Globus pallidus (tissue), 1 donor: ENCODE measurements around the gene POLR2E.
A peak's percentile ranks its signal among the peaks of the same experiment; 100 is the strongest.

Source experiments
- DNase-seq: peaks from one replicate; pipeline ENCODE4 v3.0.0-alpha.2; 2015; ENCODE audit warnings: low spot score

POLR2E gene

GRCh38 chr19:1079566-1080111, 15.5 kb downstream of the POLR2E start:
- no peak for DNase-seq

DNA sequence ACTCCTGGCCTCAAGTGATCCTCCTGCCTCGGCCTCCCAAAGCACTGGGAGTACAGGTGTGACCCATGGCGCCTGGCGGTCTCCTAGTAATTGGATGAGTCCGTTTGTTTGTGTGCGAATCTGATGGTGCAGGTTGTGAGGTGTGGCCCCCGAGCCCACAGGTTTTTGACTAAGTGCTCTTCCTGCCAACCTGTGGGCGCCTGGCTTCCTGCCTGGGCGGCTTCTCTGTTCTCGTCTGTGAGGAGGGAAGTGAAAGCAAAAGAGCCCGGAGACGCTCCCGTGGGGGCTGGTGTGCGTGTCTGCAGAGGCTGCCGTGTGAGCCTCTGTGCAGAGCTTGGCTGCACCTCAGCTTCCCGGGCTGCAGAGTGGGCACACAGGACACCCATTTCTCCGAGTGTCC, 18.2 kb downstream of the POLR2E start:
- DNase-seq = peak; percentile 57

DNA sequence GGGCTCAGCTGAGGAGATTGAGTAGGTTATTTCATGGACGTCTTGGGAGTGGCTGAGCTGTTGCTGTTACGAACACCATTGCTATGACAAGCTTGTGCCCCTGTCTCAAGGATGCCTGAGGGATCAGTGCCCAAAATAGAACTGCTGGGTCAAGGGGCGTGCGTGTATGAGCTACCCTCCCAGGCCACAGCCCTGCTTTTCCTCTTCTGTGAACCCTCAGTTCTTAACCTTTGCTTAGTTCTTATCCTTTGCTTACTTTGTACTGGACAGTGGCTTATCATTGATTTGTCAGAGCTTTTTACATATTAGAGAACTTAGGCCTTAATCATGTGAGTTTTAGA, 19.2 kb downstream of the POLR2E start:
- DNase-seq = no peak

DNA sequence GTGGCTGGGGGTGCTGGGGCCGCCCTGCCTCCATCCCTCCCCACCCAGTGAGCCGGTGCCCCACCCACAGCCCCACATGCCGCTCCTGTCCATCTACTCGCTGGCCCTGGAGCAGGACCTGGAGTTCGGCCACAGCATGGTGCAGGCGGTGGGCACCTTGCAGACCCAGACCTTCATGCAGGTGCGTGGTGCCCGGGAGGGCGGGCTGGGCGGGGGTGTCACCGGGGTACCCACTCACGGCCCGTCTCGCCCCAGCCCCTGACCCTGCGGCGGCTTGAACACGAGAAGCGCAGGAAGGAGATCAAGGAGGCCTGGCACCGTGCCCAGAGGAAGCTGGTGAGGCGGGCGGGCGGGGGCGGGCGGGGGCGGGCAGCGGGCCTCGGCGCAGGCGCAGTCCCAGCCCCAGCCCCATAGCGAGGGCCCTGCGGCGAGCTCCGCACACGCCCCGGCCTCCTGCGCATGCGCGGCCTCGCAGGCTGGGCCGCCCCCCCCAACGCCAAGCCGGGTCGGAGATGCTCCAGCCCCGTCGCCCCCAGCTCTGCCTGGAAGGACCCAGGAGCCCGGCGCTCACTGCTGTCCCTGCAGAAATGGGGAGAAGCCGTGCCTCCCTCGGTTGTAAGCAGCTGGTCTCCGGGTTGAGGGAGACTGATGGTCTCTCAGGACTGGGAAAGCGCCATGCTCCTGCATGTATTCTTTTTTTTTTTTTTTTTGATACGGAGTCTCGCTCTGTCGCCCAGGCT, 20.5 kb downstream of the POLR2E start:
- DNase-seq = no peak

GRCh38 chr19:1073956-1074517, 21.1 kb downstream of the POLR2E start:
- DNase-seq = no peak

GRCh38 chr19:1073063-1073955, 21.9 kb downstream of the POLR2E start:
- DNase-seq = no peak

- DNase-seq = no peak
Observed at GRCh38 chr19:1072371-1073015, 22.7 kb downstream of the POLR2E start.

GRCh38 chr19:1070931-1071791, 24.0 kb downstream of the POLR2E start:
- no peak for DNase-seq

DNA sequence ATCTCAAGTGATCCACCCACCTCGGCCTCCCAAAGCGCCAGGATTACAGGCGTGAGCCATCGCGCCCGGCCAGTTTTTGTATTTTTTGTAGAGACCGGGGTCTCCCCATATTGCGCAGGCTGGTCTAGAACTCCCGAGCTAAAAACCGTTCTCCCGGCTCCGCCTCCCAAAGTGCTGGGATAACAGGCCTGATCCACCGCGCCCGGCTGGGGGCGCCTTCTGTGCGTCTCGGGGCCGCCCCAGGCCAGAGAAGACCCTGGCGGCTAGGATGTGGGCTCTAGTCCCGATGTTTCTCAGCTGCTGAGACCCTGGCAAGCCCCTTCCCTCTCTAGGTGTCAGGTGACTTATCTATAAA, 24.6 kb downstream of the POLR2E start:
- DNase-seq = no peak

GRCh38 chr19:1069009-1069779, 26.0 kb downstream of the POLR2E start:
- peak; percentile 47 for DNase-seq

DNA sequence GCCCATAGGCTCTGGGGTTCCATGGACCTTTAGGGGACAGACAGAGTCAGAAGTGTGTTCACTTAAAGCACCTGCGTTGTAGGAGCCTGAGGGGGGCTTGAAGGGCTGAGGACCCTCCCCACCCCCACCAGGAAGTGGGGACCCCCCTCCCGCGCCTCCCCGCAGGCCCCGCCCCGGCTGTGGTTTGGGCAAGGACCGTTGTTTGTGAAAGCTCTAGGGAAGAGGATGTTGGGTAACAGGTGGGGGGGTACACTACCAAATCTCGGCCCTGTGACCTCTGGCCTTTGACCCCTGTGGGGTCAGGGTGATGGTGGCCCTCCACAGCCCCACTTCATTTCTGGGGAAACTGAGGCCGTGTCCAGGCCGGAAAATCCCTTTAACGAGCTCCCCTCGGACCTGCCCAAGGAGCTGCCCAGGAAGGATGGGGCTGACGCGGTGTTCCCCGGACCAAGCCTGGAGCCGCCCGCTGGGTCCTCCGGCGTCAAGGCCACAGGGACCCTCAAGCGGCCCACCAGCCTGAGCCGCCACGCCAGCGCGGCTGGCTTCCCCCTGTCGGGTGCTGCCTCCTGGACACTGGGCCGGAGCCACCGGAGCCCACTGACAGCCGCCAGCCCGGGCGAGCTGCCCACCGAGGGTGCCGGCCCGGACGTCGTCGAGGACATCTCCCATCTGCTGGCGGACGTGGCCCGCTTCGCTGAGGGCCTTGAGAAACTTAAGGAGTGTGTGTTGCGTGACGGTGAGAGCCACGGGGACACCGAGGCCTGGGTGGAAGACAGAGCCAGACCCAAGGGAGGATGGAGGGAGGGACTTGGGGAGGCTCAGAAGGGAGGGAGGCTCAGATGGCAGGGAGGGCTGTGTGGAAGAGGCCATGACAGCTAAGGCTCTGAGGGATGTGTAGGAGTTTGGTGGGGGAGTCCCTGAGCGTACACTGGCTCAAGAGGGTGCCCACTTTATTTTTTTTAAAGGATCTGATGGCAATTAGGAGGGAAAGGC, 26.9 kb downstream of the POLR2E start:
- no peak for DNase-seq

DNA sequence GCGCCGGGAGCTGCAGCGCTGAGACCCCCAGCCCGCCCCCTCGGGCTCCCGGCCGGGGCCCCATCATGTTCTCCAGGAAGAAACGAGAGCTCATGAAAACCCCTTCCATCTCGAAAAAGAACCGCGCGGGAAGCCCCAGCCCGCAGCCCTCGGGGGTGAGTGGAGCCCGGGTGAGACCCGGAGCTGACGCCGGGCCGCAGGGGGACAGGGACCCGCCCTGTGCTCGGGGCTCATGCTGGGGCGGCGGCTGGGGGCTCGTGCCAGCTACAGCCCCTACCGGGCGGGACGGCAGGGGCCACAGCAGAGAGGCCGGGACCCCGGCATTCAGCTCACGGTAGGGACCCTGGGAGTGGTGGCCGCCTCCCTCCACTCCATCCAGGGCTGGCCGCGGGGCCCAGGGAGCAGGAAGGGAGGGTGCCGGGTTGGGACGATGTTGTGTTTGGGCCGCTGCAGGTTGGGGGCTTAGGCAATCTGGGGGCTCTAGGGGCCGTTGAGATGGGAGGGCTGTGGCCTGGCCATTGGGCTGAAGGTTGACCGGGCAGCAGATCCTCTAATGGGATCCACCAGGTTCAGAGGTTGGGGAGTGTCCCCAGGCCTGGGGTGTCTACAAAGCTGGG, 27.7 kb downstream of the POLR2E start:
- no peak for DNase-seq

GRCh38 chr19:1066748-1067340, 28.3 kb downstream of the POLR2E start, which contains the start of gene ARHGAP45:
TSS of gene ARHGAP45 (plus strand) at chr19:1067167. CDS start at chr19:1067406, 239 bp downstream.
- DNase-seq = no peak

GRCh38 chr19:1066251-1066747, 28.9 kb downstream of the POLR2E start:
- no peak for DNase-seq

DNA sequence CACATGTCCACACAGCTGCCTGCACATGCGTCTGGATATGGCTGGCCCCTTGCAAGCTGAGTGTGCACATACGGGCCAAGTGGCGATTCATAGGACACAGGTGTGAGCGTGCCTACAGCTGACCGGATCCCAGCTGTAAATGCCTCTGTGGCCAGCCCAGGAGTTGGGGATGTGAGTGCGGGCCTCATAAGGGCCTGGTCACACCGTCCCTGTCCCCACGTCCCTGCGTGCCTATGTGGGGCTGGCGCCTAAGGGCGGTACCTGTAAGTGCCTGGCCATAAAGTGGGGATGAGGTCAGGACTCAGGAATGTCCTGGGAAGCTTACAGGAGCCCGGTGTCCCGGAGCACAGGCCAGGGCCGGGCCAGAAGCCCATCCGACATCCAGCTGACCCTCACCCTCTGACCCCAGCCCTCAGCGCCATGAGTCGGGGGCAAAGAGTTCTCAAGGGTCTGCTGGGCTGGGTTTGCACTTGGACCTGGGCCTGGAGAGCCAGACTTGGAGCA, 29.5 kb downstream of the POLR2E start:
- DNase-seq = no peak

DNA sequence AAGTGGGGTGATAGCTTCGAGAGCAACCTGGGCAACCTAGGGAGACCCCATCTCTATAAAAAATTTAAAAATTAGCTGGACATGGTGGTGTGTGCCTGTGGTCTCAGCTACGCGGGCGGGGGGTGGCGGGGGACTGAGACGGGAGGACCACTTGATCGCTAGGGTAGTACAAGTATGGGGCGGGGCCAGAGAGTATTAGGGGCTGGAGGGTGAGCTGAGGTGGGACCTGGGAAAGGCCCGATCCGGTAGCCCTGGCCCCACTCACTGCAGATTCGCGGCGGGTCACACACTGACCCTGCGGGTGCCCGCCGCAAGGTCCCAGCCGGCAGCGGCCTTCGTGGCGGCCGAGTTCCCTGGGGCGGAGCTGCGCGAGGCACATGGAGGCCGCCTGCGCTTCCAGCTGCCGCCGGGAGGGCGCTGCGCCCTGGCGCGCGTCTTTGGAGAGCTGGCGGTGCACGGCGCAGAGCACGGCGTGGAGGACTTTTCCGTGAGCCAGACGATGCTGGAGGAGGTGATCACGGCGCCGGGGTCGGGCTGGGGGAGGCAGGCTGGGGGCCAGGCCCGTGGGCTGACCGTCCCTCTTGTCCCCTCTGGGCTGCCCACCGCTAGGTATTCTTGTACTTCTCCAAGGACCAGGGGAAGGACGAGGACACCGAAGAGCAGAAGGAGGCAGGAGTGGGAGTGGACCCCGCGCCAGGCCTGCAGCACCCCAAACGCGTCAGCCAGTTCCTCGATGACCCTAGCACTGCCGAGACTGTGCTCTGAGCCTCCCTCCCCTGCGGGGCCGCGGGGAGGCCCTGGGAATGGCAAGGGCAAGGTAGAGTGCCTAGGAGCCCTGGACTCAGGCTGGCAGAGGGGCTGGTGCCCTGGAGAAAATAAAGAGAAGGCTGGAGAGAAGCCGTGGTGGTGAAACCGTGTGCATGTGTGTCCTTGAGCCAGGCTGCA, 30.2 kb downstream of the POLR2E start:
- no peak for DNase-seq
